ENCODE results near the gene DDX42. TPM values are rescaled to one million over a fixed set of nuclear protein-coding genes. Genes with fewer than 3 reads are reported as not detected.
A peak's percentile ranks its signal among the peaks of the same experiment; 100 is the strongest.
"Not testable (repeated sequence)": the region's sequence is repeated elsewhere in the genome, so short reads cannot be mapped to it uniquely, and the experiment has no call there.

Gene DDX42
- total RNA-seq, 2 experiments from 2014 or later, result 126 to 143 TPM

DNA sequence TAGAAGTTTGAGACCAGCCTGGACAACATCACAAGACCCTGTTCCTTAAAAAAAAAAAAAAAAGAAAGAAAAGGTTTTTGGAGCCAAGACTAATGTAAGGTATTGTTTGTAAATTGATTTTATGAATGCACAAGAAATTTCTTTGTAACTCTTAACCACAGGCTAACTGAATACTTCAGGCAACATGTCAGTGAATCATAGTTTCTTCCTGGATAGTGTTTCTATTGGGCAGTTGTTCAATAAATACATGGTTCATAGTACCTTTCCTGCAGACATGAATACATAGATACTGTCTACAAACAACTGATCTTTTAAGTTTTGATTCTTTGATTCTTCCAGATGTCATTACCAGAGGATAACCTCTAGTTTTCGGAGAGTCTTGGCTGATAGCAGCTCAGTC lies 11.6 kb downstream of the DDX42 start:
- peaks cover 20% of the 10 kb centered on the region for H3K4me1 Mint-ChIP-seq
- no peak for ATAC-seq (ENCODE audit: low read depth)
- peaks cover 18% of the 10 kb centered on the region for H3K36me3 Mint-ChIP-seq
- H3K27me3 Mint-ChIP-seq, result no peaks in the 10 kb centered on the region
- POLR2A ChIA-PET, result interaction anchor here (1.4 kb wide), 1 partner anchor 12 kb away, joined by 5 read pairs; the partner anchor contains the start of genes CCDC47 and DDX42
- no peak overlapping the region for H3K27ac Mint-ChIP-seq
- no peak overlapping the region for H3K4me3 Mint-ChIP-seq
- no peak for DNase-seq
- no peaks in the 10 kb centered on the region for H3K9me3 Mint-ChIP-seq

- DNase-seq (no peak), ATAC-seq (ENCODE audit: low read depth) (no peak)
- Mint-ChIP-seq H3K9me3 (no peaks in the 10 kb centered on the region), H3K27me3 (no peaks in the 10 kb centered on the region), H3K4me1 (peaks cover 19% of the 10 kb centered on the region), H3K36me3 (peaks cover 18% of the 10 kb centered on the region), H3K4me3 (no peak overlapping the region), H3K27ac (no peak overlapping the region)
- POLR2A ChIA-PET, result interaction anchor here (1.4 kb wide), 1 partner anchor 12 kb away, joined by 5 read pairs; the partner anchor contains the start of genes CCDC47 and DDX42
Observed at GRCh38 chr17:63786117-63786516, 12.1 kb downstream of the DDX42 start.

DNA sequence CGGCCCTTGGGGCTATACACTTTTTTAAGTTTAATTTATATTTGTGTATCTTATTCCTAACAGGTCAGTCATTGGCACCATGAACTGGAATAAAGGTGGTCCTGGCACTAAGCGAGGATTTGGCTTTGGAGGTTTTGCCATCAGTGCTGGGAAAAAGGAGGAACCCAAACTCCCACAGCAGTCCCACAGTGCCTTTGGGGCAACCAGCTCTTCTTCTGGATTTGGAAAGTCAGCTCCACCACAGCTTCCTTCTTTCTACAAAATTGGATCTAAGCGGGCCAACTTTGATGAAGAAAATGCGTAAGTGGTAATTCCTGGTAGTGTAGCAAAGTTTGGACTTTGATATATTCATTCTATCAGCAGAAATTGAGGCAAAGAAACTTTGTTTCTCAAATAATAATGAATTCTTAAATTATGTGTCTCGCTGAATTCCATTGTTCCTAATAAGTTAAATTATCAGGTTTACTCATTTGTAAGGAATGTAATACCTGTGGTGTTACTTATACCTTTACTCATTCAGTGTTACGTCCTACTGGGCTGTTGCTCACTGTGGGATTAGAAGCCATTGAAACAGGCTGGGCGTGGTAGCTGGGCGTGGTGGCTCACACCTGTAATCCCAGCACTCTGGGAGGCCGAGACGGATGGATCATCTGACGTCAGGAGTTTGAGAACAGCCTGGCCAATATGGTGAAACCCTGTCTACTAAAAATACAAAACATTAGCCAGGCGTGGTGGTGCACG lies 13.2 kb downstream of the DDX42 start:
- POLR2A ChIA-PET, result interaction anchor here (1.4 kb wide), 1 partner anchor 13 kb away, joined by 5 read pairs; the partner anchor contains the start of genes CCDC47 and DDX42
- Mint-ChIP-seq H3K9me3 (no peaks in the 10 kb centered on the region), H3K36me3 (peaks cover 18% of the 10 kb centered on the region), H3K27ac (no peak overlapping the region), H3K27me3 (no peaks in the 10 kb centered on the region), H3K4me3 (no peak overlapping the region), H3K4me1 (peaks cover 17% of the 10 kb centered on the region)
- DNase-seq (no peak), ATAC-seq (ENCODE audit: low read depth) (no peak)

- H3K4me1 Mint-ChIP-seq, result peaks cover 6% of the 10 kb centered on the region
- no peak for DNase-seq
Observed at GRCh38 chr17:63790057-63790456, 16.1 kb downstream of the DDX42 start.

GRCh38 chr17:63792055-63792729 lies 18.2 kb downstream of the DDX42 start:
- H3K36me3 Mint-ChIP-seq, result peaks cover 28% of the 10 kb centered on the region

More at GRCh38 chr17:63790057-63790456, 16.1 kb downstream of the DDX42 start:
- Mint-ChIP-seq H3K27me3 (no peaks in the 10 kb centered on the region), H3K4me3 (no peak overlapping the region), H3K9me3 (no peaks in the 10 kb centered on the region), H3K36me3 (peaks cover 26% of the 10 kb centered on the region), H3K27ac (no peak overlapping the region)
- ATAC-seq (ENCODE audit: low read depth), result no peak
- POLR2A ChIA-PET, result no interaction called here

GRCh38 chr17:63796375-63796774 lies 22.4 kb downstream of the DDX42 start:
- H3K9me3 Mint-ChIP-seq; H3K4me1 Mint-ChIP-seq; ATAC-seq (ENCODE audit: low read depth); H3K27ac Mint-ChIP-seq; DNase-seq; H3K27me3 Mint-ChIP-seq; POLR2A ChIA-PET; H3K4me3 Mint-ChIP-seq: not testable (repeated sequence)
- peaks cover 35% of the 10 kb centered on the region for H3K36me3 Mint-ChIP-seq

More at GRCh38 chr17:63792055-63792729, 18.2 kb downstream of the DDX42 start:
- Mint-ChIP-seq H3K4me3 (no peak overlapping the region), H3K9me3 (no peaks in the 10 kb centered on the region), H3K4me1 (peaks cover 5% of the 10 kb centered on the region), H3K27me3 (no peaks in the 10 kb centered on the region), H3K27ac (no peak overlapping the region)
- ATAC-seq (ENCODE audit: low read depth) (no peak), DNase-seq (no peak)
- POLR2A ChIA-PET, result interaction anchor here (0.6 to 1.1 kb wide), 3 partner anchors 50 to 113 kb away, joined by 3 to 6 read pairs (median 4); no protein-coding TSS in a partner anchor

DNA sequence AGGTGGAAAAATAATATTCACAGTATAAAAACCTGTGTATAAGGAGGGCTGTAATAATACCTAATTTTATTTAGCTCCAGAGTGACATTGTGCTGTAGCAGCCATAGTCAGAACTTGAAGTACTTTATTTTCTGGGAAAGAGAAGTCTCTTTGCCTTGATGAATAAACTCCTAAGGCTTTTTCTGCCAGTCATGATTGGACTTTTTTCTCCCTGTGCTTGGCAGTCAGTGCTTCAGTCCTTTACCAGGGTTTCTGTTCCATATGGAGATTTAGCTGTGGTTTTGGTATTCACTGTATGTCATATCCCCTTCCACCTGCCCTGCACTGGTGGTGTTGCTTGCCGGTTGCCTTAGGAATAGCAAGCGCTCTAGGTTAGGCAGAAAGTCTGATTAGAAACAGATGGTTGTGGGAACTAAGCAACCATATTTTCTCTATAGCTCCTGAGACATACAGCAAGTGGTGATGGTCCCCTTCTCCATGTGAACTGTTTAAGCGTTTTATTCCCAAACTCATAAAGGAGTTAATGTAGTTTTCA lies 24.7 kb downstream of the DDX42 start:
- no peak overlapping the region for H3K4me3 Mint-ChIP-seq
- no peak for DNase-seq
- no peak overlapping the region for H3K27ac Mint-ChIP-seq
- H3K4me1 Mint-ChIP-seq, result peaks cover 8% of the 10 kb centered on the region
- ATAC-seq (ENCODE audit: low read depth), result no peak
- H3K36me3 Mint-ChIP-seq, result peaks cover 36% of the 10 kb centered on the region
- no peaks in the 10 kb centered on the region for H3K9me3 Mint-ChIP-seq
- H3K27me3 Mint-ChIP-seq, result no peaks in the 10 kb centered on the region
- POLR2A ChIA-PET, result interaction anchor here (0.8 kb wide), 1 partner anchor 25 kb away, joined by 3 read pairs; the partner anchor contains the start of genes CCDC47 and DDX42

DNA sequence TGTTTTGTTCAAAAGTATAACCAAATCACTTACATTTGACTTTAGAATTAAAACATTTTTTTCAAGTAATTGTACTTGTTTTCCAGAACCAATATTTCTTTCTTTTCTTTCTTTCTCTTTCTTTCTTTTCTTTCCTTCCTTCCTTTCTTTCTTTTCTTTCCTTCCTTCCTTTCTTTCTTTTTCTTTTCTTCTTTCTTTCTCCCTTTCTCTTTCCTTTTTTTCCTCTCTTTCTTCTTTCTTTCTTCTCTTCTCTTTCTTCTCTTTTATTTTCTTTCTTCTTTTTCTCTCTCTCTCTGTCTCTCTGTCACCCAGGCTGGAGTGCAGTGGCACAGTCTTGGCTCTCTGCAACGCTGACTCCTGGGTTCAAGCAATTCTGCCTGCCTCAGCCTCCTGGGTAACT lies 26.8 kb downstream of the DDX42 start:
- POLR2A ChIA-PET, result interaction anchor here (0.6 to 0.7 kb wide), 2 partner anchors 104 to 116 kb away, joined by 3 read pairs; no protein-coding TSS in a partner anchor
- H3K9me3 Mint-ChIP-seq, result no peaks in the 10 kb centered on the region
- no peak overlapping the region for H3K27ac Mint-ChIP-seq
- DNase-seq (no peak), ATAC-seq (ENCODE audit: low read depth) (no peak)
- H3K4me3 Mint-ChIP-seq, result no peak overlapping the region
- peaks cover 29% of the 10 kb centered on the region for H3K36me3 Mint-ChIP-seq
- H3K27me3 Mint-ChIP-seq, result no peaks in the 10 kb centered on the region
- peaks cover 4% of the 10 kb centered on the region for H3K4me1 Mint-ChIP-seq

- POLR2A ChIA-PET, result interaction anchor here (0.9 kb wide), 1 partner anchor 182 kb away, joined by 3 read pairs; the partner anchor contains the start of gene MAP3K3
- DNase-seq (no peak), ATAC-seq (ENCODE audit: low read depth) (no peak)
- H3K27me3 Mint-ChIP-seq, result no peaks in the 10 kb centered on the region
- no peak overlapping the region for H3K4me3 Mint-ChIP-seq
- peaks cover 37% of the 10 kb centered on the region for H3K36me3 Mint-ChIP-seq
- H3K27ac Mint-ChIP-seq, result no peak overlapping the region
- no peaks in the 10 kb centered on the region for H3K9me3 Mint-ChIP-seq
- H3K4me1 Mint-ChIP-seq, result peaks cover 5% of the 10 kb centered on the region
Observed at GRCh38 chr17:63804328-63804727, 30.4 kb downstream of the DDX42 start.

- Mint-ChIP-seq H3K9me3 (no peaks in the 10 kb centered on the region), H3K36me3 (peaks cover 38% of the 10 kb centered on the region), H3K27ac (no peak overlapping the region), H3K4me1 (peaks cover 5% of the 10 kb centered on the region), H3K4me3 (no peak overlapping the region), H3K27me3 (no peaks in the 10 kb centered on the region)
- DNase-seq, result no peak
- ATAC-seq (ENCODE audit: low read depth), result no peak
- POLR2A ChIA-PET, result no interaction called here
Observed at GRCh38 chr17:63805591-63805990, 31.6 kb downstream of the DDX42 start.

- peak overlapping the region; percentile 25 for H3K27ac Mint-ChIP-seq
- ATAC-seq (ENCODE audit: low read depth), result no peak
Observed at GRCh38 chr17:63809970-63810369, 36.0 kb downstream of the DDX42 start.

GRCh38 chr17:63816123-63816522 lies 42.2 kb downstream of the DDX42 start:
- DNase-seq, result no peak
- Mint-ChIP-seq H3K27me3 (no peaks in the 10 kb centered on the region), H3K36me3 (peaks cover 35% of the 10 kb centered on the region), H3K4me3 (no peak overlapping the region), H3K4me1 (peaks cover 7% of the 10 kb centered on the region), H3K9me3 (no peaks in the 10 kb centered on the region), H3K27ac (no peak overlapping the region)
- no peak for ATAC-seq (ENCODE audit: low read depth)
- POLR2A ChIA-PET, result no interaction called here

More at GRCh38 chr17:63809970-63810369, 36.0 kb downstream of the DDX42 start:
- DNase-seq, result no peak
- peaks cover 44% of the 10 kb centered on the region for H3K36me3 Mint-ChIP-seq
- POLR2A ChIA-PET, result interaction anchor here (0.7 to 2.2 kb wide), 3 partner anchors 37 to 247 kb away, joined by 3 to 6 read pairs (median 4); partner anchors contain the start of genes CCDC47 and DDX42
- no peak overlapping the region for H3K4me3 Mint-ChIP-seq
- H3K4me1 Mint-ChIP-seq, result peaks cover 4% of the 10 kb centered on the region
- no peaks in the 10 kb centered on the region for H3K27me3 Mint-ChIP-seq
- no peaks in the 10 kb centered on the region for H3K9me3 Mint-ChIP-seq

DNA sequence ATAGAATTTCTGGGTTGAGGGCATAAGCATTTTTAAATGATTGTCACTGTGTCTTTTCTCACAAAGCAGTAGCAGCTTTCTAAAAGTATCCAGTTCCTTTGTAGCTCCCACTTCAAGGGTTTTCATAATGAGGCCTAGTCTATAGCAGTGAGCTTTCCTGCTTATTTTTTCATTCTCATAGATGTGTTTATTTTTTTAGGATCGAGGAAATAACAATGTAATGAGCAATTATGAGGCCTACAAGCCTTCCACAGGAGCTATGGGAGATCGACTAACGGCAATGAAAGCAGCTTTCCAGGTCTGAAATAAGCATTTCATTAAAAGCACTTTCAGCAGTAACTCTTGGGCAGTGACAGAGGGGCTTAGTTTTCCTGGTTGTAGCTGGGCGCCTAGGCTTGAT lies 42.7 kb downstream of the DDX42 start:
- Mint-ChIP-seq H3K27me3 (no peaks in the 10 kb centered on the region), H3K27ac (no peak overlapping the region), H3K4me3 (no peak overlapping the region), H3K4me1 (peaks cover 8% of the 10 kb centered on the region), H3K9me3 (no peaks in the 10 kb centered on the region), H3K36me3 (peaks cover 33% of the 10 kb centered on the region)
- DNase-seq (no peak), ATAC-seq (ENCODE audit: low read depth) (no peak)
- POLR2A ChIA-PET, result no interaction called here

Data from activated naive CD8-positive, alpha-beta T cell treated with anti-CD3 and anti-CD28 coated beads, Interleukin-2, amount 10 ng/mL, durations not matched to agents 7 days and 5 days (primary cell).